Right lobe of liver (tissue), 6 donors: ENCODE results near the gene IRAK1BP1. TPM values are rescaled to one million over a fixed set of nuclear protein-coding genes. Genes with fewer than 3 reads are reported as not detected.
A peak's percentile ranks its signal among the peaks of the same experiment; 100 is the strongest.

Source experiments
- ATAC-seq, 4 donors: fragments of 200-7000 bp; cut with Tn5 transposase; one replicate each; pipeline ENCODE4 v1.9.1; 2020; ENCODE audit warnings: mild to moderate bottlenecking in 4 of 4, moderate library complexity in 4 of 4
- DNase-seq, 3 donors: peaks; one replicate each; pipeline ENCODE4 v3.0.0-alpha.2; 2020
- H3K27ac ChIP-seq, 3 donors: fragments of 200-600 bp; one replicate each; pipeline ENCODE4 v1.8.0; 2022
- H3K27me3 ChIP-seq, 2 donors: fragments of 200-600 bp; one replicate each; pipeline ENCODE4 v1.8.0; 2022
- H3K36me3 ChIP-seq, 4 donors: fragments of 200-600 bp; sonication (generic) in 1 of 4; one replicate each; pipeline versions ENCODE4 v1.5.1 to v1.8.0; 2017 to 2022; ENCODE audit warnings: control low read depth in 1 of 4
- H3K4me1 ChIP-seq, 4 donors: fragments of 200-600 bp; sonication (generic) in 1 of 4; one replicate each; pipeline versions ENCODE4 v1.5.1 to v1.8.0; 2017 to 2022; ENCODE audit warnings: control low read depth in 1 of 4
- H3K4me3 ChIP-seq, 3 donors: fragments of 200-600 bp; one replicate each; pipeline ENCODE4 v1.8.0; 2022
- H3K9me3 ChIP-seq, 4 donors: fragments of 200-600 bp; sonication (generic) in 1 of 4; one replicate each; pipeline versions ENCODE4 v1.5.1 to v1.8.0; 2017 to 2022; ENCODE audit warnings: control low read depth in 1 of 4
- POLR2A ChIP-seq: fragments of 450-650 bp; IDR thresholded peaks from one replicate; pipeline ENCODE4 v1.6.1; 2017; ENCODE audit warnings: antibody characterized with exemption, mild to moderate bottlenecking
- WGBS: methylation state at CpG from one replicate; pipeline ENCODE4 v1.1.6; 2018; ENCODE audit warnings: low coverage, low lambda C conversion rate; ENCODE audit not compliant: insufficient coverage; ENCODE audit errors: missing lambda C conversion rate; 5-methylcytosine and 5-hydroxymethylcytosine counted together
- intact Hi-C, 2 donors: fragments of 100-400 bp; cut with DNase I; formaldehyde crosslinking; loops; one replicate each; pipeline versions ENCODE4 v1.11.2 to v1.14.1; 2022
- long read RNA-seq: library from polyadenylated mRNA; unstranded; transcript quantifications from one replicate; pipeline ENCODE4 v2.0.0, GENCODE V29; 2019
- total RNA-seq, 6 experiments: library from RNA; depleted of rRNA in 2 of 6; stranded (reverse); fragments of >200 nt in 2 of 6; fragmentation: NEBNext Ultra II Directional in 3 of 6; extraction: Animal tissue kit (Norgen Biotek cat#: 25700) in 3 of 6; gene quantifications; one replicate each; pipeline versions ENCODE4 v1.1.0 to v1.2.4, GENCODE V29; 2016 to 2023
- TF ChIP-seq, protein P1 (sequence below), 4 donors: fragments of 200-600 bp in 3 of 4; fragments of 450-650 bp in 1 of 4; IDR thresholded peaks; one replicate each; pipeline versions ENCODE4 v1.5.1 to v1.8.0; 2016 to 2022; ENCODE audit warnings: antibody characterized with exemption in 4 of 4, mild to moderate bottlenecking in 2 of 4
- donor health status: DM: no; HTN: yes; CAD: no.
- donor health status: DM: no; HTN: no; CAD: no.
- donor health status: DM: no; HTN: no; CAD: no.
- donor health status: DM: no; HTN: yes; CAD: no.
- donor health status: DM: no; HTN: yes; CAD: no.

IRAK1BP1 gene, protein sequence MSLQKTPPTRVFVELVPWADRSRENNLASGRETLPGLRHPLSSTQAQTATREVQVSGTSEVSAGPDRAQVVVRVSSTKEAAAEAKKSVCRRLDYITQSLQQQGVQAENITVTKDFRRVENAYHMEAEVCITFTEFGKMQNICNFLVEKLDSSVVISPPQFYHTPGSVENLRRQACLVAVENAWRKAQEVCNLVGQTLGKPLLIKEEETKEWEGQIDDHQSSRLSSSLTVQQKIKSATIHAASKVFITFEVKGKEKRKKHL
- total RNA-seq = 1 to 10 TPM in 4 of 6 experiments, under 1 TPM in 2; 0.49 to 1.2 (median 1.1) TPM
- long read RNA-seq, partial matches to known transcripts = 1 of 1 reads
- long read RNA-seq, other reads (novel, unspliced or antisense) = 0 of 1 reads

DNA sequence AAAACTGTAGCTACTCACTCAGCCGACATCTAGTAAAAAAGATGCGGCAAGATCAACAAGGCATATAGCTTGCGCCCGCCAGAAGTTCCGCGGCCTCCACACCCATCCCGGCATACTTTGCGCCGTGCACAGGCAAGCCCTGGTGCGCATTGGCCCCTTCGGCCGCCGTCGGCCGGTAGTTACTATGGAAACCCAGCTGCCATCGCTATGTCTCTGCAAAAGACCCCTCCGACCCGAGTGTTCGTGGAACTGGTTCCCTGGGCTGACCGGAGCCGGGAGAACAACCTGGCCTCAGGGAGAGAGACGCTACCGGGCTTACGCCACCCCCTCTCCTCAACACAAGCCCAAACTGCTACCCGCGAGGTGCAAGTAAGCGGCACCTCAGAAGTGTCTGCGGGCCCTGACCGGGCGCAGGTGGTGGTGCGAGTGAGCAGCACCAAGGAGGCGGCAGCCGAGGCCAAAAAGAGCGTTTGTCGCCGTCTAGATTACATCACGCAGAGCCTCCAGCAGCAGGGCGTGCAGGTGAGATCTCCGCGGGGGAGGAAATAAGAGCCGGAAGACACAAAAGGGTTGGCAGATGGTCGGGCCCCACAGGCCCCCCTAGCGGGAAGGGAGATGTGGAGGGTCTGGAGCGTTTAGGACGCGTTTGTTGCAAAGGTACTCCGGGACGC, at the start of gene IRAK1BP1:
TSS of gene IRAK1BP1 (plus strand) at position 182 of the 671 bp plus-strand sequence. CDS start at position 208, 26 bp downstream.
- WGBS = under 1% methylated on average over 34 of the region's 48 CpGs
- peak within 1 kb of the TSS in 2 of 3 donors; percentile 29 to 56 for H3K27ac ChIP-seq

DNA sequence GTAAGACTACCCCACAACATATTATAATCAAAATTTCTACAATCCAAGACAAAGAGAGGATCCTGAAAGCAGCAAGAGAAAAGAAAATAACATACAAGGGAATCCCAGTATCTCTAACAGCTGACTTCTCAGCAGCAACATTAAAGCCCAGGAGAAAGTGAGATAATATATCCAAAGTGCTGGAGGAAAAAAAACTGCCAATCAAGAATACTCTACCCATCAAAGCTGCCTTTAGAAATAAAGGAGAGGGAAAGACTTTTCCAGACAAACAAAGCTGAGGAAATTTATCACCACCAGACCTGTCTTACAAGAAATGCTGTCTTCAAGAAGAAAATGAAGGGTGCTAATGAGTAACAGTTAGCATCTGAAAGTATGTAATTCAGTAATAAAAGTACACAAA, 43.3 kb upstream of the IRAK1BP1 start:
- ATAC-seq (no peak), DNase-seq (no peak)
- H3K27me3 ChIP-seq = no peaks in the 10 kb centered on the region
- intact Hi-C loops = no loop called here
- no peaks in the 10 kb centered on the region for H3K36me3 ChIP-seq
- TF ChIP-seq POLR2A = no peak
- TF ChIP-seq, protein P1, sequence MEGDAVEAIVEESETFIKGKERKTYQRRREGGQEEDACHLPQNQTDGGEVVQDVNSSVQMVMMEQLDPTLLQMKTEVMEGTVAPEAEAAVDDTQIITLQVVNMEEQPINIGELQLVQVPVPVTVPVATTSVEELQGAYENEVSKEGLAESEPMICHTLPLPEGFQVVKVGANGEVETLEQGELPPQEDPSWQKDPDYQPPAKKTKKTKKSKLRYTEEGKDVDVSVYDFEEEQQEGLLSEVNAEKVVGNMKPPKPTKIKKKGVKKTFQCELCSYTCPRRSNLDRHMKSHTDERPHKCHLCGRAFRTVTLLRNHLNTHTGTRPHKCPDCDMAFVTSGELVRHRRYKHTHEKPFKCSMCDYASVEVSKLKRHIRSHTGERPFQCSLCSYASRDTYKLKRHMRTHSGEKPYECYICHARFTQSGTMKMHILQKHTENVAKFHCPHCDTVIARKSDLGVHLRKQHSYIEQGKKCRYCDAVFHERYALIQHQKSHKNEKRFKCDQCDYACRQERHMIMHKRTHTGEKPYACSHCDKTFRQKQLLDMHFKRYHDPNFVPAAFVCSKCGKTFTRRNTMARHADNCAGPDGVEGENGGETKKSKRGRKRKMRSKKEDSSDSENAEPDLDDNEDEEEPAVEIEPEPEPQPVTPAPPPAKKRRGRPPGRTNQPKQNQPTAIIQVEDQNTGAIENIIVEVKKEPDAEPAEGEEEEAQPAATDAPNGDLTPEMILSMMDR (IDR thresholded peaks at IDR 0.05) = no peak
- H3K4me1 ChIP-seq = no peaks in the 10 kb centered on the region
- H3K4me3 ChIP-seq = no peak overlapping the region
- no peak overlapping the region for H3K27ac ChIP-seq
- no peaks in the 10 kb centered on the region for H3K9me3 ChIP-seq

More for the DNA sequence above, at the start of gene IRAK1BP1:
- intact Hi-C loops = no loop called here
- no peaks in the 10 kb centered on the region for H3K27me3 ChIP-seq
- peaks cover 0 to 8% (median 0%) of the 10 kb centered on the region in 4 donors for H3K4me1 ChIP-seq
- ATAC-seq (peak; percentile 98 to 99 (median 98)), DNase-seq (peak; percentile 85 to 90 (median 88))
- TF ChIP-seq POLR2A = no peak
- TF ChIP-seq, protein P1 (IDR thresholded peaks at IDR 0.05) = no peak
- H3K9me3 ChIP-seq = no peaks in the 10 kb centered on the region
- peak within 1 kb of the TSS; percentile 72 to 91 (median 89) for H3K4me3 ChIP-seq
- no peaks in the 10 kb centered on the region for H3K36me3 ChIP-seq

DNA sequence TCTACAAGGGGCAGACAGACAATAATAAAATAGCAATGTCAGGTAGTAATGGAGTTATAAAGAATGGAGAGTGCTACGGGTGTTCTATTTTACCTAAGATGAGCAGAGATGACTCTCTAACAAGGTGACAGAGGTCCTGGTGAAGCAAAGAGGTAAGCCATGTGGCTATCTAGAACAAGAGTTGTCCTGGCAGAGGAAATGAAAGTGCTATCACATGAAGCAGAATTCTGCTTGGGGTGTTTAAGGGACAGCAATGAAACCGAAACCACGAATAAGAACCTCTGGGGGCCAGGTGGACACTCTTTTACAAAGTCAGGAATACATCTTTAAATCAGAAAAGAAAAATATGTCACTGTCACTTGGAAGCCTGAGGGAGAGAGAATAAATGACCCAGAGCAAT, 37.9 kb upstream of the IRAK1BP1 start:
- Histone ChIP-seq H3K9me3 (no peaks in the 10 kb centered on the region), H3K27ac (no peak overlapping the region), H3K4me1 (no peaks in the 10 kb centered on the region), H3K36me3 (no peaks in the 10 kb centered on the region), H3K27me3 (no peaks in the 10 kb centered on the region), H3K4me3 (no peak overlapping the region)
- TF ChIP-seq, protein P1 (IDR thresholded peaks at IDR 0.05) = no peak
- TF ChIP-seq POLR2A = no peak
- WGBS = 75% methylated on average over 3 of the region's 3 CpGs
- no peak for DNase-seq
- no peak for ATAC-seq
- intact Hi-C loops = no loop called here

DNA sequence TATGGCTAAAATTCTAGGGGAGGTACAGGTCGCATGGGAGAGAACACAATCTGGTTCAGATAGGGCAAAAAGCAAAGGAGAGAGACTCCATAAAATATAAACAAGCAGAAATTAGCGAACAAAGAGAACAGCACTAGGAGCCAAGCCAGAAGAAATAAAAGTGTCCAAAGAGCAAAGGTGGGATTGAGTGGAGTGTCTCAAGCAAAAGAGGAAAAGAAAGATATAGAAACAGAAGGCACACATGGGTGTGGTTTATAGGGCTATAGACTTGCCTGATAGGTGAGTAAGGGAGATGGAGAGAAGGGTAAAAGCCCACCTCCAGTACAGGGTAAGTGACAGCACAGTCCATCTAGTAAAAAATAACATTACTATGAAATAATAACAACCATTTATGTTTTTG, 36.5 kb upstream of the IRAK1BP1 start:
- Histone ChIP-seq H3K27me3 (no peaks in the 10 kb centered on the region), H3K4me3 (no peak overlapping the region), H3K9me3 (no peaks in the 10 kb centered on the region), H3K4me1 (peaks cover 0 to 2% (median 0%) of the 10 kb centered on the region in 4 donors), H3K36me3 (no peaks in the 10 kb centered on the region), H3K27ac (no peak overlapping the region)
- TF ChIP-seq POLR2A = no peak
- TF ChIP-seq, protein P1 (IDR thresholded peaks at IDR 0.05) = no peak
- DNase-seq = no peak
- ATAC-seq = no peak
- 60% methylated on average over 2 of the region's 2 CpGs for WGBS
- intact Hi-C loops = no loop called here
